BE2C (cell line): ENCODE data around the gene ZNF575. TPM values are rescaled to one million over a fixed set of nuclear protein-coding genes. Genes with fewer than 3 reads are reported as not detected.

Experiments used
- DNase-seq: peaks from one replicate; pipeline ENCODE4 v3.0.0-alpha.2; 2020
- H3K27me3 ChIP-seq: fragments of 250-450 bp; sonication (Bioruptor Pico); 2 replicates; pipeline ENCODE4 v1.5.1; 2020; ENCODE audit warnings: mild to moderate bottlenecking
- H3K36me3 ChIP-seq: fragments of 250-450 bp; sonication (Bioruptor Pico); 2 replicates; pipeline ENCODE4 v1.5.1; 2020; ENCODE audit warnings: mild to moderate bottlenecking
- H3K4me1 ChIP-seq: fragments of 250-450 bp; sonication (Bioruptor Pico); 2 replicates; pipeline ENCODE4 v1.5.1; 2020
- H3K4me3 ChIP-seq: 2 replicates; pipeline ENCODE4 v1.5.1; 2011; ENCODE audit warnings: low read depth, low read length
- H3K9me3 ChIP-seq: fragments of 250-450 bp; sonication (Bioruptor Pico); 2 replicates; pipeline ENCODE4 v1.5.1; 2020
- CTCF ChIP-seq: IDR thresholded peaks from 2 replicates; pipeline ENCODE4 v1.5.1; 2012; ENCODE audit warnings: mild to moderate bottlenecking, low read depth, low read length
- polyA plus RNA-seq: library from polyadenylated mRNA; unstranded; fragments of >200 nt; gene quantifications from one replicate; pipeline ENCODE4 v1.2.1, GENCODE V29; 2012; ENCODE audit warnings: low read depth, missing spikeins; ENCODE audit not compliant: insufficient read length, insufficient read depth

The ZNF575 gene
- polyA plus RNA-seq, result 2.0 TPM

- H3K4me3 ChIP-seq, result peak within 1 kb of the TSS; percentile 64
- no peaks in the 10 kb centered on the region for H3K27me3 ChIP-seq
- no peaks in the 10 kb centered on the region; the same call in none of the 2 replicates for H3K4me1 ChIP-seq
- DNase-seq, result peak; percentile 94
- no peaks in the 10 kb centered on the region for H3K9me3 ChIP-seq
- H3K36me3 ChIP-seq, result peaks cover 6% of the 10 kb centered on the region; the same call in 1 of the 2 replicates
- no peak for TF ChIP-seq CTCF
Observed at GRCh38 chr19:43532962-43533545, at the start of gene ZNF575. TSS of gene ZNF575 (plus strand) at chr19:43533188. CDS start at chr19:43534423, 1,235 bp downstream.

- H3K9me3 ChIP-seq, result no peaks in the 10 kb centered on the region
- DNase-seq, result no peak
- no peak overlapping the region for H3K4me3 ChIP-seq
- no peaks in the 10 kb centered on the region for H3K4me1 ChIP-seq
- H3K27me3 ChIP-seq, result no peaks in the 10 kb centered on the region
- TF ChIP-seq CTCF, result no peak
- no peaks in the 10 kb centered on the region for H3K36me3 ChIP-seq
Observed at GRCh38 chr19:43483281-43483680, 49.7 kb upstream of the ZNF575 start.

- no peak for DNase-seq
- Histone ChIP-seq H3K4me3 (no peak overlapping the region), H3K9me3 (no peaks in the 10 kb centered on the region), H3K27me3 (no peaks in the 10 kb centered on the region), H3K4me1 (no peaks in the 10 kb centered on the region), H3K36me3 (no peaks in the 10 kb centered on the region)
- TF ChIP-seq CTCF, result no peak
Observed at GRCh38 chr19:43485951-43486350, 47.0 kb upstream of the ZNF575 start.

GRCh38 chr19:43486412-43486811 is 46.6 kb upstream of the ZNF575 start:
- Histone ChIP-seq H3K27me3 (no peaks in the 10 kb centered on the region), H3K36me3 (no peaks in the 10 kb centered on the region), H3K9me3 (no peaks in the 10 kb centered on the region), H3K4me1 (no peaks in the 10 kb centered on the region), H3K4me3 (no peak overlapping the region)
- no peak for DNase-seq
- no peak for TF ChIP-seq CTCF

- TF ChIP-seq CTCF, result no peak
- H3K4me1 ChIP-seq, result no peaks in the 10 kb centered on the region
- no peaks in the 10 kb centered on the region for H3K27me3 ChIP-seq
- no peak for DNase-seq
- H3K36me3 ChIP-seq, result no peaks in the 10 kb centered on the region
- no peaks in the 10 kb centered on the region for H3K9me3 ChIP-seq
- H3K4me3 ChIP-seq, result no peak overlapping the region
Observed at GRCh38 chr19:43488179-43488578, 44.8 kb upstream of the ZNF575 start.

GRCh38 chr19:43489310-43489709 is 43.7 kb upstream of the ZNF575 start:
- no peak overlapping the region for H3K4me3 ChIP-seq
- no peak for DNase-seq
- H3K4me1 ChIP-seq, result no peaks in the 10 kb centered on the region
- TF ChIP-seq CTCF, result no peak
- H3K27me3 ChIP-seq, result no peaks in the 10 kb centered on the region
- no peaks in the 10 kb centered on the region for H3K9me3 ChIP-seq
- H3K36me3 ChIP-seq, result no peaks in the 10 kb centered on the region
